ENCODE results near the gene S1PR2.
A peak's percentile ranks its signal among the peaks of the same experiment; 100 is the strongest.

The S1PR2 gene

GRCh38 chr19:10235003-10235402 is 3.9 kb upstream of the S1PR2 start:
- Histone ChIP-seq H3K4me3 (ENCODE audit: low read depth, low read length) (no peak overlapping the region), H3K36me3 (no peaks in the 10 kb centered on the region), H3K4me1 (peaks cover 10% of the 10 kb centered on the region; the same call in 1 of the 2 replicates), H3K27me3 (no peaks in the 10 kb centered on the region), H3K9me3 (no peaks in the 10 kb centered on the region)
- no peak for TF ChIP-seq CTCF (IDR thresholded peaks at IDR 0.05; ENCODE audit: low read depth, low read length)
- no peak for DNase-seq

GRCh38 chr19:10233946-10234345 is 2.8 kb upstream of the S1PR2 start:
- no peak for TF ChIP-seq CTCF (IDR thresholded peaks at IDR 0.05; ENCODE audit: low read depth, low read length)
- Histone ChIP-seq H3K9me3 (no peaks in the 10 kb centered on the region), H3K4me3 (ENCODE audit: low read depth, low read length) (no peak overlapping the region), H3K36me3 (no peaks in the 10 kb centered on the region), H3K27me3 (no peaks in the 10 kb centered on the region), H3K4me1 (peaks cover 10% of the 10 kb centered on the region; the same call in 1 of the 2 replicates)
- no peak for DNase-seq

- H3K4me1 ChIP-seq, result peaks cover 10% of the 10 kb centered on the region; the same call in 1 of the 2 replicates
- no peak for TF ChIP-seq CTCF (IDR thresholded peaks at IDR 0.05; ENCODE audit: low read depth, low read length)
- no peak for DNase-seq
- peak overlapping the region; percentile 85 for H3K4me3 ChIP-seq (ENCODE audit: low read depth, low read length)
- H3K9me3 ChIP-seq, result no peaks in the 10 kb centered on the region
- no peaks in the 10 kb centered on the region for H3K27me3 ChIP-seq
- no peaks in the 10 kb centered on the region for H3K36me3 ChIP-seq
Observed at GRCh38 chr19:10231612-10232228, 589 bp upstream of the S1PR2 start.

- H3K36me3 ChIP-seq, result no peaks in the 10 kb centered on the region
- H3K4me3 ChIP-seq (ENCODE audit: low read depth, low read length), result peak overlapping the region; percentile 85
- DNase-seq, result peak; percentile 30
- no peaks in the 10 kb centered on the region for H3K4me1 ChIP-seq
- no peak for TF ChIP-seq CTCF (IDR thresholded peaks at IDR 0.05; ENCODE audit: low read depth, low read length)
- no peaks in the 10 kb centered on the region for H3K9me3 ChIP-seq
- no peaks in the 10 kb centered on the region for H3K27me3 ChIP-seq
Observed at GRCh38 chr19:10230173-10230860, 814 bp downstream of the S1PR2 start.

GRCh38 chr19:10228920-10229319 is 2.2 kb downstream of the S1PR2 start:
- peak; percentile 65 for TF ChIP-seq CTCF (IDR thresholded peaks at IDR 0.05; ENCODE audit: low read depth, low read length)
- H3K36me3 ChIP-seq, result no peaks in the 10 kb centered on the region
- H3K27me3 ChIP-seq, result no peaks in the 10 kb centered on the region
- peak; percentile 62 for DNase-seq
- no peaks in the 10 kb centered on the region for H3K9me3 ChIP-seq
- no peak overlapping the region for H3K4me3 ChIP-seq (ENCODE audit: low read depth, low read length)
- no peaks in the 10 kb centered on the region for H3K4me1 ChIP-seq

GRCh38 chr19:10228393-10228792 is 2.7 kb downstream of the S1PR2 start:
- no peaks in the 10 kb centered on the region for H3K9me3 ChIP-seq
- TF ChIP-seq CTCF (IDR thresholded peaks at IDR 0.05; ENCODE audit: low read depth, low read length), result no peak
- no peaks in the 10 kb centered on the region for H3K27me3 ChIP-seq
- H3K4me1 ChIP-seq, result no peaks in the 10 kb centered on the region
- no peak overlapping the region for H3K4me3 ChIP-seq (ENCODE audit: low read depth, low read length)
- no peak for DNase-seq
- H3K36me3 ChIP-seq, result no peaks in the 10 kb centered on the region
